Astrocyte (in vitro differentiated cells and primary cell): ENCODE data around the gene WDR86. TPM values are rescaled to one million over a fixed set of nuclear protein-coding genes. Genes with fewer than 3 reads are reported as not detected.

Source experiments
- DNase-seq: peaks from one replicate; pipeline ENCODE4 v3.0.0-alpha.2; 2010; ENCODE audit warnings: low read depth
- FAIRE-seq: peaks from 2 replicates; lab custom pipeline; 2011; peaks lifted over from hg19 to GRCh38; lab: Jason Lieb, UNC
- H2AFZ ChIP-seq: 2 replicates; pipeline ENCODE4 v1.6.0; 2012; ENCODE audit warnings: low read depth, low read length, inconsistent platforms
- H3K27ac ChIP-seq: 2 replicates; pipeline ENCODE4 v1.5.1; 2011; ENCODE audit warnings: low read depth, low read length, inconsistent platforms
- H3K27me3 ChIP-seq: 2 replicates; pipeline ENCODE4 v1.6.0; 2011; ENCODE audit warnings: low read length, inconsistent platforms; ENCODE audit not compliant: insufficient read depth
- H3K36me3 ChIP-seq: 2 replicates; pipeline ENCODE4 v1.5.1; 2011; ENCODE audit warnings: low read length, inconsistent platforms; ENCODE audit not compliant: insufficient read depth
- H3K4me1 ChIP-seq: 2 replicates; pipeline ENCODE4 v1.5.1; 2011; ENCODE audit warnings: low read length, inconsistent platforms; ENCODE audit not compliant: insufficient read depth
- H3K4me2 ChIP-seq: 2 replicates; pipeline ENCODE4 v1.6.0; 2012; ENCODE audit warnings: low read length, inconsistent platforms
- H3K4me3 ChIP-seq: 2 replicates; pipeline ENCODE4 v1.5.1; 2011; ENCODE audit warnings: low read depth, mild to moderate bottlenecking, low read length, inconsistent platforms; ENCODE audit not compliant: insufficient read depth
- H3K79me2 ChIP-seq: 2 replicates; pipeline ENCODE4 v1.6.0; 2012; ENCODE audit warnings: mild to moderate bottlenecking, low read length, inconsistent platforms; ENCODE audit not compliant: insufficient read depth
- H3K9ac ChIP-seq: 2 replicates; pipeline ENCODE4 v1.6.0; 2012; ENCODE audit warnings: mild to moderate bottlenecking, low read length, inconsistent platforms
- H3K9me3 ChIP-seq: 2 replicates; pipeline ENCODE4 v1.5.1; 2012; ENCODE audit warnings: low read depth, mild to moderate bottlenecking, low read length, inconsistent platforms; ENCODE audit not compliant: insufficient read depth
- H4K20me1 ChIP-seq: 2 replicates; pipeline ENCODE4 v1.6.0; 2012; ENCODE audit warnings: low read length, inconsistent platforms; ENCODE audit not compliant: insufficient read depth
- H3K27ac Mint-ChIP-seq: one replicate; pipeline ENCODE4 v1.8.0; 2021; ENCODE audit warnings: mild to moderate bottlenecking, mixed read lengths; ENCODE audit not compliant: unreplicated experiment
- H3K27me3 Mint-ChIP-seq: one replicate; pipeline ENCODE4 v1.8.0; 2021; ENCODE audit warnings: low read depth, mixed read lengths; ENCODE audit not compliant: unreplicated experiment
- H3K36me3 Mint-ChIP-seq: one replicate; pipeline ENCODE4 v1.8.0; 2021; ENCODE audit warnings: low read depth, mixed read lengths; ENCODE audit not compliant: unreplicated experiment
- H3K4me1 Mint-ChIP-seq: one replicate; pipeline ENCODE4 v1.8.0; 2021; ENCODE audit warnings: low read depth, mixed read lengths; ENCODE audit not compliant: unreplicated experiment
- H3K4me3 Mint-ChIP-seq: one replicate; pipeline ENCODE4 v1.8.0; 2021; ENCODE audit warnings: mild to moderate bottlenecking, moderate library complexity, mixed read lengths; ENCODE audit not compliant: unreplicated experiment
- H3K9me3 Mint-ChIP-seq: one replicate; pipeline ENCODE4 v1.8.0; 2021; ENCODE audit warnings: mild to moderate bottlenecking, mixed read lengths; ENCODE audit not compliant: unreplicated experiment
- EZH2 ChIP-seq: IDR thresholded peaks from 2 replicates; pipeline ENCODE4 v1.6.1; 2012; ENCODE audit warnings: mild to moderate bottlenecking, low read length, inconsistent platforms; ENCODE audit not compliant: insufficient read depth
- total RNA-seq: library from RNA; stranded (reverse); gene quantifications from 2 replicates; pipeline ENCODE4 v1.2.1, GENCODE V29; 2021
- TF ChIP-seq, protein P1 (sequence below): IDR thresholded peaks from 2 replicates; pipeline ENCODE4 v1.5.1; 2011; ENCODE audit warnings: low read depth, mild to moderate bottlenecking, inconsistent platforms, low read length, moderate library complexity; ENCODE audit not compliant: insufficient read depth

Gene WDR86
- total RNA-seq, 1 donor from 2014 or later: 3.6 TPM

GRCh38 chr7:151456276-151456675, 46.4 kb upstream of the WDR86 start:
- DNase-seq: no peak
- Histone ChIP-seq H3K27ac (no peak overlapping the region), H3K4me1 (peaks cover 14% of the 10 kb centered on the region), H3K9me3 (no peaks in the 10 kb centered on the region), H4K20me1 (no peaks in the 10 kb centered on the region), H3K36me3 (no peaks in the 10 kb centered on the region), H3K4me3 (no peak overlapping the region), H3K79me2 (no peaks in the 10 kb centered on the region), H3K4me2 (no peak overlapping the region), H2AFZ (no peak overlapping the region), H3K27me3 (no peaks in the 10 kb centered on the region), H3K9ac (no peak overlapping the region)
- H3K36me3 Mint-ChIP-seq: peaks cover 10% of the 10 kb centered on the region
- TF ChIP-seq, protein P1, sequence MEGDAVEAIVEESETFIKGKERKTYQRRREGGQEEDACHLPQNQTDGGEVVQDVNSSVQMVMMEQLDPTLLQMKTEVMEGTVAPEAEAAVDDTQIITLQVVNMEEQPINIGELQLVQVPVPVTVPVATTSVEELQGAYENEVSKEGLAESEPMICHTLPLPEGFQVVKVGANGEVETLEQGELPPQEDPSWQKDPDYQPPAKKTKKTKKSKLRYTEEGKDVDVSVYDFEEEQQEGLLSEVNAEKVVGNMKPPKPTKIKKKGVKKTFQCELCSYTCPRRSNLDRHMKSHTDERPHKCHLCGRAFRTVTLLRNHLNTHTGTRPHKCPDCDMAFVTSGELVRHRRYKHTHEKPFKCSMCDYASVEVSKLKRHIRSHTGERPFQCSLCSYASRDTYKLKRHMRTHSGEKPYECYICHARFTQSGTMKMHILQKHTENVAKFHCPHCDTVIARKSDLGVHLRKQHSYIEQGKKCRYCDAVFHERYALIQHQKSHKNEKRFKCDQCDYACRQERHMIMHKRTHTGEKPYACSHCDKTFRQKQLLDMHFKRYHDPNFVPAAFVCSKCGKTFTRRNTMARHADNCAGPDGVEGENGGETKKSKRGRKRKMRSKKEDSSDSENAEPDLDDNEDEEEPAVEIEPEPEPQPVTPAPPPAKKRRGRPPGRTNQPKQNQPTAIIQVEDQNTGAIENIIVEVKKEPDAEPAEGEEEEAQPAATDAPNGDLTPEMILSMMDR: no peak
- TF ChIP-seq EZH2: no peak
- H3K4me3 Mint-ChIP-seq: no peak overlapping the region
- H3K27me3 Mint-ChIP-seq: peaks cover 27% of the 10 kb centered on the region
- peaks cover 9% of the 10 kb centered on the region for H3K9me3 Mint-ChIP-seq
- no peak for FAIRE-seq
- H3K4me1 Mint-ChIP-seq: peaks cover 20% of the 10 kb centered on the region
- no peak overlapping the region for H3K27ac Mint-ChIP-seq

DNA sequence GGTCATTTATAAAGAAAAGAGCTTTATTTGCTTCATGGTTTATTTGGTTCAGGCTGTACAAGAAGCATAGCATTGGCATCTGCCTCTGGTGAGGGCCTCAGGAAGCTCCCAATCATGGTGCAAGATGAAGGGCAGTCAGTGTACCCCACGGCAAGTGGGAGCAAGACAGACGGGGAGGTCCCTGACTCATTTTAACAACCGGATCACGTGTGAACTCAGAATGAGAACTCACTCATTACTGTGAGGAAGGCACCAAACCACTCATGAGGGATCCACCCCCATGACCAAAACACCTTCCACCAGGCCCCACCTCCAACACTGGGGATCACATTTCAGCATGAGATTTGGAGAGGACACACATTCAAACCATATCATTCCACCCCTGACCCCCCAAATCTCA, 45.9 kb upstream of the WDR86 start:
- no peak overlapping the region for H3K9ac ChIP-seq
- H3K27ac ChIP-seq: no peak overlapping the region
- H3K36me3 ChIP-seq: no peaks in the 10 kb centered on the region
- H2AFZ ChIP-seq: no peak overlapping the region
- no peaks in the 10 kb centered on the region for H3K27me3 ChIP-seq
- H3K4me3 ChIP-seq: no peak overlapping the region
- no peak for TF ChIP-seq EZH2
- no peak overlapping the region for H3K4me2 ChIP-seq
- H3K4me3 Mint-ChIP-seq: no peak overlapping the region
- no peak for FAIRE-seq
- H3K4me1 Mint-ChIP-seq: peaks cover 16% of the 10 kb centered on the region
- peaks cover 8% of the 10 kb centered on the region for H3K9me3 Mint-ChIP-seq
- no peak overlapping the region for H3K27ac Mint-ChIP-seq
- no peaks in the 10 kb centered on the region for H4K20me1 ChIP-seq
- DNase-seq: no peak
- H3K79me2 ChIP-seq: no peaks in the 10 kb centered on the region
- H3K27me3 Mint-ChIP-seq: peaks cover 29% of the 10 kb centered on the region
- peaks cover 14% of the 10 kb centered on the region for H3K4me1 ChIP-seq
- no peaks in the 10 kb centered on the region for H3K9me3 ChIP-seq
- peaks cover 10% of the 10 kb centered on the region for H3K36me3 Mint-ChIP-seq

- no peak for FAIRE-seq
- Mint-ChIP-seq H3K27ac (no peak overlapping the region), H3K4me3 (no peak overlapping the region), H3K27me3 (peaks cover 35% of the 10 kb centered on the region), H3K36me3 (peaks cover 5% of the 10 kb centered on the region), H3K9me3 (peaks cover 8% of the 10 kb centered on the region), H3K4me1 (peaks cover 10% of the 10 kb centered on the region)
- TF ChIP-seq, protein P1: no peak
- TF ChIP-seq EZH2: no peak
- DNase-seq: no peak
- no peak overlapping the region for H3K27ac ChIP-seq
- H3K4me1 ChIP-seq: peaks cover 8% of the 10 kb centered on the region
- no peaks in the 10 kb centered on the region for H3K36me3 ChIP-seq
- H3K27me3 ChIP-seq: no peaks in the 10 kb centered on the region
- H4K20me1 ChIP-seq: no peaks in the 10 kb centered on the region
- H3K79me2 ChIP-seq: no peaks in the 10 kb centered on the region
- H3K4me2 ChIP-seq: no peak overlapping the region
- no peak overlapping the region for H2AFZ ChIP-seq
- no peak overlapping the region for H3K4me3 ChIP-seq
- no peaks in the 10 kb centered on the region for H3K9me3 ChIP-seq
- no peak overlapping the region for H3K9ac ChIP-seq
Observed at GRCh38 chr7:151454932-151455530, 45.2 kb upstream of the WDR86 start.
